Mesenchymal stem cell (in vitro differentiated cells and primary cell): ENCODE data around the gene STK24.

Experiments used
- DNase-seq: peaks from one replicate; pipeline ENCODE4 v3.0.0-alpha.2; 2013
- H2AFZ ChIP-seq: one replicate; pipeline ENCODE4 v1.6.1; 2013; ENCODE audit warnings: low read depth, mild to moderate bottlenecking, control low read depth, inconsistent platforms, low read length, moderate library complexity
- H2AK5ac ChIP-seq: 2 replicates; pipeline ENCODE4 v1.6.1; 2013; ENCODE audit warnings: low read length, moderate library complexity, mild to moderate bottlenecking, inconsistent platforms; ENCODE audit not compliant: severe bottlenecking
- H2BK120ac ChIP-seq: one replicate; pipeline ENCODE4 v1.6.1; 2013; ENCODE audit warnings: low read depth, mild to moderate bottlenecking, inconsistent platforms, low read length, moderate library complexity
- H2BK12ac ChIP-seq, 2 experiments: one replicate each; pipeline ENCODE4 v1.6.1; 2013; ENCODE audit warnings: inconsistent platforms in 2 of 2, low read length in 2 of 2, mild to moderate bottlenecking in 2 of 2, moderate library complexity in 2 of 2, control low read depth in 1 of 2
- H2BK15ac ChIP-seq: one replicate; pipeline ENCODE4 v1.6.1; 2013; ENCODE audit warnings: mild to moderate bottlenecking, low read depth, inconsistent platforms; ENCODE audit not compliant: poor library complexity, severe bottlenecking
- H2BK5ac ChIP-seq: 2 replicates; pipeline ENCODE4 v1.6.1; 2013; ENCODE audit warnings: low read depth, mild to moderate bottlenecking, low read length, control low read depth, inconsistent platforms; ENCODE audit not compliant: poor library complexity, severe bottlenecking
- H3K14ac ChIP-seq, 2 experiments: one replicate each; pipeline ENCODE4 v1.6.1; 2013; ENCODE audit warnings: inconsistent platforms in 2 of 2, low read length in 2 of 2, control low read depth in 1 of 2, mild to moderate bottlenecking in 1 of 2, moderate library complexity in 1 of 2
- H3K18ac ChIP-seq, 2 experiments: one replicate each; pipeline ENCODE4 v1.6.1; 2013; ENCODE audit warnings: inconsistent platforms in 2 of 2, low read length in 2 of 2, control low read depth in 1 of 2, low read depth in 1 of 2, mild to moderate bottlenecking in 1 of 2
- H3K23ac ChIP-seq, 2 experiments: one replicate each; pipeline ENCODE4 v1.6.1; 2013; ENCODE audit warnings: inconsistent platforms in 2 of 2, low read length in 2 of 2, mild to moderate bottlenecking in 2 of 2, moderate library complexity in 2 of 2, control low read depth in 1 of 2
- H3K27ac ChIP-seq: 2 replicates; pipeline ENCODE4 v1.5.1; 2013; ENCODE audit warnings: mild to moderate bottlenecking, moderate library complexity, low read length, control low read depth, inconsistent platforms; ENCODE audit not compliant: poor library complexity, severe bottlenecking
- H3K27me3 ChIP-seq, 2 experiments: 2 replicates each; pipeline versions ENCODE4 v1.6.1 to v1.7.0; 2013; ENCODE audit warnings: low read length in 2 of 2, mild to moderate bottlenecking in 2 of 2, moderate library complexity in 2 of 2, control low read depth in 1 of 2, inconsistent platforms in 1 of 2; ENCODE audit not compliant: control insufficient read depth in 1 of 2, insufficient read depth in 1 of 2
- H3K36me3 ChIP-seq, 2 experiments: 2 replicates each; pipeline versions ENCODE4 v1.6.1 to v1.7.0; 2013; ENCODE audit warnings: low read length in 2 of 2, control low read depth in 1 of 2, inconsistent platforms in 1 of 2, low read depth in 1 of 2, mild to moderate bottlenecking in 1 of 2; ENCODE audit not compliant: insufficient read depth in 2 of 2, control insufficient read depth in 1 of 2
- H3K4ac ChIP-seq, 2 experiments: one replicate each; pipeline ENCODE4 v1.6.1; 2013; ENCODE audit warnings: inconsistent platforms in 2 of 2, low read length in 2 of 2, mild to moderate bottlenecking in 2 of 2, moderate library complexity in 2 of 2, control low read depth in 1 of 2, low read depth in 1 of 2
- H3K4me1 ChIP-seq: 2 replicates; pipeline ENCODE4 v1.6.1; 2013; ENCODE audit warnings: low read depth, low read length, control low read depth; ENCODE audit not compliant: control insufficient read depth, insufficient read depth
- H3K4me2 ChIP-seq: 2 replicates; pipeline ENCODE4 v1.6.1; 2013; ENCODE audit warnings: low read length, mild to moderate bottlenecking, inconsistent platforms; ENCODE audit not compliant: poor library complexity, severe bottlenecking
- H3K4me3 ChIP-seq, 2 experiments: 2 replicates each; pipeline versions ENCODE4 v1.5.1 to v1.7.0; 2013; ENCODE audit warnings: low read length in 2 of 2, mild to moderate bottlenecking in 2 of 2, control low read depth in 1 of 2, low read depth in 1 of 2; ENCODE audit not compliant: insufficient read depth in 1 of 2
- H3K79me1 ChIP-seq: replicated peaks from 2 replicates; pipeline ENCODE4 v1.6.1; 2013; ENCODE audit warnings: mild to moderate bottlenecking, control low read depth, low read length, inconsistent platforms; ENCODE audit not compliant: poor library complexity, severe bottlenecking
- H3K9ac ChIP-seq: 2 replicates; pipeline ENCODE4 v1.7.0; 2013; ENCODE audit warnings: mild to moderate bottlenecking, low read length, moderate library complexity
- H3K9me3 ChIP-seq: 2 replicates; pipeline ENCODE4 v1.7.0; 2013; ENCODE audit warnings: mild to moderate bottlenecking, low read length; ENCODE audit not compliant: control insufficient read depth
- H4K8ac ChIP-seq: one replicate; pipeline ENCODE4 v1.6.1; 2013; ENCODE audit warnings: inconsistent platforms, mild to moderate bottlenecking, low read length, moderate library complexity
- H4K91ac ChIP-seq: one replicate; pipeline ENCODE4 v1.6.1; 2013; ENCODE audit warnings: mild to moderate bottlenecking, low read length, inconsistent platforms
- WGBS: methylation state at CpG from one replicate; pipeline ENCODE4 v1.1.7; 2013; ENCODE audit warnings: mixed read lengths; 5-methylcytosine and 5-hydroxymethylcytosine counted together

The STK24 gene

GRCh38 chr13:98428256-98428966 is 148.5 kb downstream of the STK24 start:
- no peak overlapping the region for H2AFZ ChIP-seq
- H3K27me3 ChIP-seq = no peaks in the 10 kb centered on the region
- no peak overlapping the region for H2BK15ac ChIP-seq
- peaks cover 52 to 68% of the 10 kb centered on the region in 2 experiments for H3K36me3 ChIP-seq
- H3K4ac ChIP-seq = no peak overlapping the region
- no peak overlapping the region for H4K8ac ChIP-seq
- H3K9ac ChIP-seq = no peak overlapping the region
- no peak overlapping the region for H2BK5ac ChIP-seq
- no peak overlapping the region for H3K27ac ChIP-seq
- peaks cover 20% of the 10 kb centered on the region for H3K79me1 ChIP-seq
- peak overlapping the region in 1 of 2 experiments; percentile 10 for H3K4me3 ChIP-seq
- H4K91ac ChIP-seq = no peak overlapping the region
- H3K9me3 ChIP-seq = no peaks in the 10 kb centered on the region
- H3K18ac ChIP-seq = peak overlapping the region in 1 of 2 experiments; percentile 56
- no peak overlapping the region for H3K14ac ChIP-seq
- 93% methylated on average over 15 of the region's 15 CpGs for WGBS
- H2BK120ac ChIP-seq = no peak overlapping the region
- H2BK12ac ChIP-seq = no peak overlapping the region
- no peak overlapping the region for H3K4me2 ChIP-seq
- no peak overlapping the region for H2AK5ac ChIP-seq
- peaks cover 17% of the 10 kb centered on the region for H3K4me1 ChIP-seq
- DNase-seq = no peak
- H3K23ac ChIP-seq = peak overlapping the region in 1 of 2 experiments; percentile 5

GRCh38 chr13:98427331-98427995 is 149.4 kb downstream of the STK24 start:
- Histone ChIP-seq H2AK5ac (no peak overlapping the region), H2BK12ac (no peak overlapping the region), H3K27ac (no peak overlapping the region), H3K4ac (no peak overlapping the region), H2BK5ac (no peak overlapping the region), H3K4me1 (peaks cover 17% of the 10 kb centered on the region), H3K79me1 (peaks cover 22% of the 10 kb centered on the region), H3K9ac (no peak overlapping the region), H2BK15ac (peak overlapping the region; percentile 53), H4K8ac (no peak overlapping the region), H3K36me3 (peaks cover 60 to 67% of the 10 kb centered on the region in 2 experiments), H4K91ac (no peak overlapping the region), H3K4me2 (no peak overlapping the region), H3K27me3 (no peaks in the 10 kb centered on the region), H3K18ac (no peak overlapping the region), H3K9me3 (no peaks in the 10 kb centered on the region), H2AFZ (no peak overlapping the region), H3K23ac (no peak overlapping the region), H3K14ac (no peak overlapping the region), H2BK120ac (no peak overlapping the region), H3K4me3 (no peak overlapping the region)
- 97% methylated on average over 13 of the region's 13 CpGs for WGBS
- DNase-seq = no peak

GRCh38 chr13:98423417-98423816 is 153.5 kb downstream of the STK24 start:
- no peak overlapping the region for H2BK120ac ChIP-seq
- DNase-seq = no peak
- H2AFZ ChIP-seq = no peak overlapping the region
- no peak overlapping the region for H2BK12ac ChIP-seq
- no peak overlapping the region for H4K91ac ChIP-seq
- no peak overlapping the region for H4K8ac ChIP-seq
- H3K36me3 ChIP-seq = peaks cover 63 to 65% of the 10 kb centered on the region in 2 experiments
- H3K4me3 ChIP-seq = no peak overlapping the region
- no peak overlapping the region for H2AK5ac ChIP-seq
- no peaks in the 10 kb centered on the region for H3K9me3 ChIP-seq
- no peak overlapping the region for H3K27ac ChIP-seq
- no peaks in the 10 kb centered on the region for H3K27me3 ChIP-seq
- H2BK5ac ChIP-seq = no peak overlapping the region
- H2BK15ac ChIP-seq = no peak overlapping the region
- no peak overlapping the region for H3K4me2 ChIP-seq
- H3K4me1 ChIP-seq = peaks cover 6% of the 10 kb centered on the region
- no peak overlapping the region for H3K9ac ChIP-seq
- no peak overlapping the region for H3K18ac ChIP-seq
- H3K23ac ChIP-seq = no peak overlapping the region
- no peak overlapping the region for H3K4ac ChIP-seq
- WGBS = 98% methylated on average over 5 of the region's 7 CpGs
- H3K14ac ChIP-seq = no peak overlapping the region
- H3K79me1 ChIP-seq = peaks cover 29% of the 10 kb centered on the region

GRCh38 chr13:98422046-98422445 is 154.9 kb downstream of the STK24 start:
- H4K91ac ChIP-seq = no peak overlapping the region
- H3K4ac ChIP-seq = no peak overlapping the region
- H3K9ac ChIP-seq = no peak overlapping the region
- H2AFZ ChIP-seq = no peak overlapping the region
- H2BK12ac ChIP-seq = no peak overlapping the region
- no peaks in the 10 kb centered on the region for H3K27me3 ChIP-seq
- H3K18ac ChIP-seq = no peak overlapping the region
- no peaks in the 10 kb centered on the region for H3K4me1 ChIP-seq
- no peak overlapping the region for H2BK120ac ChIP-seq
- no peak overlapping the region for H2AK5ac ChIP-seq
- H3K79me1 ChIP-seq = peaks cover 26% of the 10 kb centered on the region
- peaks cover 56 to 58% of the 10 kb centered on the region in 2 experiments for H3K36me3 ChIP-seq
- no peak overlapping the region for H3K4me3 ChIP-seq
- H3K27ac ChIP-seq = no peak overlapping the region
- no peak overlapping the region for H2BK15ac ChIP-seq
- no peak overlapping the region for H3K23ac ChIP-seq
- no peak overlapping the region for H3K14ac ChIP-seq
- 97% methylated on average over 9 of the region's 9 CpGs for WGBS
- no peak overlapping the region for H3K4me2 ChIP-seq
- no peaks in the 10 kb centered on the region for H3K9me3 ChIP-seq
- no peak overlapping the region for H4K8ac ChIP-seq
- DNase-seq = no peak
- no peak overlapping the region for H2BK5ac ChIP-seq
